CD4-positive, alpha-beta T cell treated with Interferon alpha-2 for 1 hour (primary cell): ENCODE measurements around the gene TMEM240.
A peak's percentile ranks its signal among the peaks of the same experiment; 100 is the strongest.
"Not testable (repeated sequence)": the region's sequence is repeated elsewhere in the genome, so short reads cannot be mapped to it uniquely, and the experiment has no call there.

Source experiments
- DNase-seq, 2 donors: peaks; one replicate each; pipeline ENCODE4 v3.0.0-alpha.2; 2020 to 2022

Gene TMEM240

DNA sequence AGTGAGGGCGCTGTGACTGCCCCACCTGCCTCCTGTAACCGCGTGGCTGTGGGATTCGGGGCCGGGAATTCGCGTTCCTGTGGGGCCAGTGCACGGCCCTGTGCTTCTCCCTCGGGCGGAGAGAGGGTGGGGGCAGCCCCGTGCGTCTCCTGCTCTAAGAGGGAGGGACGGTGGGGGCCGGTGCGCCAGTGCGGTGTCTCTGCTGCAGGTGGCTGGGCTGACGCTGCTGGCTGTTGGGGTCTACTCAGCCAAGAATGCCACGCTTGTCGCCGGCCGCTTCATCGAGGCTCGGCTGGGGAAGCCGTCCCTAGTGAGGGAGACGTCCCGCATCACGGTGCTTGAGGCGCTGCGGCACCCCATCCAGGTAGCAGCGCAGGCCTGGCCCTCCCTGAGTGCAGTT lies 17.9 kb downstream of the TMEM240 start:
- DNase-seq, result not testable (repeated sequence)

DNA sequence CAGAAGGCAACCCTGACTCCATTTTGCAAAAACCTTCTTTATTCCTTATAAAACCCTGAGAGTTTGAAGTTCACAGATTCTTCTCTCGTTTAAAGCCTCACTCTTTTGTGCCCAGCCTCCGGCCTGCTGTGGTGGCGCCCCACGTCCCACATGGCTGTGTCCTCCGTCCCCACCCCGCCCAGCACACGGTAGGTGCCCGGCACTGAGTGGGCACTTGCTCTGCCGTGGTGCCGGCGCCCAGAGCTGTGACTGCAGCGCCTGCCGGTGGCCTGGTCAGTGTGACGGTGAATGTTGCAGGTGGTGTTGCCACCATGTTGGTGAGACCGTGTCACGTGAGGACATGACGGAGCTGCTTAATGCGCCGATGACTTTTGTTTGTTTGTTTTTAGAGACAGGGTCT lies 19.1 kb downstream of the TMEM240 start:
- DNase-seq, result no peak

DNA sequence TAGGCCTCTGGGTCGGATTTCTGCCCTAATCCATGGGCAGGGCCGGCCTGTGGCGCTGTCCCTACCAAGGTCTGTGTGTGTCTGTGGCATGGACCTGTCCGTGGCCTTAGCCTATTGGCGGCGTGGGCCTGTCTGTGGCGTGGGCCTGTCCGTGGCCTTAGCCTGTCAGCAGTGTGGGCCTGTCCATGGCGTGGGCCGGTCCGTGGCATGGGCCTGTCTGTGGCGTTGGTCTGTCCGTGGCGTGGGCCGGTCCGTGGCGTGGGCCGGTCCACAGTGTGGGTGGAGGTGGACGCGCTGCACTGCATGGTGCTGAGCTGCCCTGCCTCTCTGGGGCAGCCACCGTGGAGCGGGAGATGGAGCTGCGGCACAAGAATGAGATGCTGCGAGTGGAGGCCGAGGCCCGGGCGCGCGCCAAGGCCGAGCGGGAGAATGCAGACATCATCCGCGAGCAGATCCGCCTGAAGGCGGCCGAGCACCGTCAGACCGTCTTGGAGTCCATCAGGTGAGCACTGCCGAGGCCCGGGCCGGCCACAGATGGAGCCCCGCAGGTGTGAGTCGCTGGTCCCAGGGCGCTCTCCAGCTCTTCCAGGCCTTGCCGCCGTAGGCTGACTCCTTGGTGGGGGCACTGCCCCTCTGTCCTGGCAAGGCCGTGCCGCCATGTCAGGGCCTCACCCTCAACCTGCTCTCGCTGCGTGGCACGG lies 20.5 kb downstream of the TMEM240 start:
- DNase-seq, result not testable (repeated sequence)

DNA sequence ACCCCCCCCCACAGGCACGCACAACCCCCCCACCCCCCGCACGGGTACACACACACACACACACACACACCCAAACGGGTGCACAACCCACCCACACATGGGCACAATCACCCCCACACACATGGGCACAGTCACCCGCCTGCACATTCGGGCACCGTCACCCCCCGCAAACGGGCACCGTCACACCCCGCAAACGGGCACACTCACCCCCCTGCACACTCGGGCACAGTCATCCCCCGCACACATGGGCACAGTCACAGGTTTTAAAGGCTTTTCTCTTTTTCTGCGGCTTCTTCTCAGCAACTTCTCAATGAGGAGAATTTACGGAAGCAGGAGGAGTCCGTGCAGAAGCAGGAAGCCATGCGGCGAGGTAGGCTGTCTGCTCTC lies 21.8 kb downstream of the TMEM240 start:
- DNase-seq, result not testable (repeated sequence)

DNA sequence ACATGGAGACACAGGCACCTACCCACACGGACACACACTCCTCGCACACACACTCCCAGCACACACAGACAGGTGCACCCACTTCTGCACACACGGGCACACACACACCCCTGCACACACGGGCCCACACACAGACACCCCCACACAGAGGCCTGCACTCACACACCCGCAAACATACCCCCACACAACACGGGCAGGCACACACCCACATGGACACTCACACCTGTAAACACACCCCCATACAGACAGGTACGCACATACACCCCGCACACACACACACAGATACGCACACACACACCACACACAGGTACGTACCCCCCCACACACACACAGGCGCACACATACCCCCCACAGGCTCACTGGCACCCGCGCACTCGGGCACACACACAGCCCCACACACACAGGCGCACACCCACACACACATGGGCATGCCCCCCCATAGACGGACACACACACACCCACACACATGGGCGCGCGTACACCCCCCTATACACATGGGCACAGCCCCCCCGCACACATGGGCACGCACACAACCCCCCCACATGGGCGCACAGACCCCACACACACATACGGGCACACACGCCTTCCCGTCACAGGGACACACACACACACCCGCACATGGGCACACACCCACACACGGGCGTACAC lies 22.3 kb downstream of the TMEM240 start:
- no peak for DNase-seq

DNA sequence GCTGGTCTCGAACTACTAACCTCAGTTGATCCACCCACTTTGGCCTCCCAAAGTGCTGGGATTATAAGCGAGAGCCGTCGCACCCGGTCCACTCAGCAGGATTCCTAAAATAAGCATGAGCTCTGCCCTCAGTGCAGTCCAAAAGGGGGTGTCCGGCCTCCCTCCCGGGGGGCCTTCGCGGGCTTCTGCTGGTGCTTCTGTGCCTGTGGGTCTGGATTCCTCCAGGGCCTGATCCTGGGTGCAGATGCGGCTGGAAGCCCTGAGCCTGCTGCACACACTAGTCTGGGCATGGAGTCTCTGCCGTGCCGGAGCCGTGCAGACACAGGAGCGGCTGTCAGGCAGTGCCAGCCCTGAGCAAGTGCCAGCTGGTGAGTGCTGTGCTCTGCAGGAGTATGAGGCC lies 23.5 kb downstream of the TMEM240 start:
- DNase-seq, result not testable (repeated sequence)

DNA sequence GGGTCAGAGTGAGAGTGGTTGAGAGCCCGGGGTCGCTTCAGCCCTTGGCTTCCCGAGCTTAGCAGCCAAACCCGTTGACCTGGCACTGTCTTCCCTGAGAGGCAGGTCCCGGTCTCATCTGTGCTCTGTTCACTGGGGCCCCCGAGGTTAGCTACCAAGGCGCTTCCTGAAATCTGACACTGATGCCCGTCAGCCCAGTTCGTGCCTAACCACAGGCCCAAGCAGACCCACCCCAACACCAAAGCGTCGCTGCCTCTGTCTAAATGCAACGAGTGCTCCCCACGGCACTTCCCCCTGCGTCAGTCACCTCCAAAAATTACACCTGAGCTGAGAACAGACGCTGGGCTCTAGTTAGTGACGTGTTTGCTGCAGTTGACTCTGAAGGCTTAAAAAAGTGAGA lies 26.0 kb downstream of the TMEM240 start:
- DNase-seq, result peak in 1 of 2 donors; percentile 41

DNA sequence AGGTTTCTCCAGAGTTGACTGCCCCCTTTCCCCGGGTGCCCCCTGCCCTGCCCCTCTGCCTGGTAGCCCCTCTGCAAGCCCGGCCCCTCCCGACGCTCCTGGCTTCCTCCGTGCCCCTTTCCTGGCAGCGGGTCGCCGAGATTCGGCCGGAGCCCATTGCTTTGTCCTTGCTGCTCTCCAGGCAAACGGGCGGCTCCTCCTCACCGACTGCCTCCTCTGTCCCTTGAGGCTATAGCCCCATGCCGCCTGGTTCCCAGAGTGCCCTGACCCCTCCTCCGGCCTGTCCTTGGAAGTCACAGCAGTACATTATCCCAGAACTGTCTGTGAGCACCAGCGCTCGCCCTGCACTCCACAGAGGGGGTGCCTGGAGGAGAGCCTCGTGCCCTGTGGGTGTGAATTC lies 26.7 kb downstream of the TMEM240 start:
- DNase-seq, result not testable (repeated sequence)

DNA sequence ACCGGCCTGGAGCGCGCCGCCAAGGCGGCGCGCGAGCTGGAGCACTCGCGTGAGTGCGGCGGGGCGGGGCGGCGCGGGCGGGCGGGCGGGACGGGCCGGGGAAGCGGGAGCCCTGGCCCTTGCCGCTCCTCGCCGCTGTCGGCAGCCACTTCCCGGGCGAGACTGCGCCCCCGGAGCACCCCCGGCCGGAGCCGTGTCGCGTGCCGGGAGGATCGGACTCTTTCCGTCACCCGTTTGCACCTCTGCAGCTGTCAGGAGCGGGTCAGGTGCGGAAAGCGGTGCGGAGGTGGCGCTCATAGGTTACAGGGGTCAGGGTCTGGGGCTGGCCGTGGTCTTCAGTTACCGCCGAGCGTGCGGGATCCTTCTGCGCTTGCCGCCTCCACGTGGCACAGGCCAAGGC lies 28.0 kb downstream of the TMEM240 start:
- DNase-seq, result peak in 1 of 2 donors; percentile 23

DNA sequence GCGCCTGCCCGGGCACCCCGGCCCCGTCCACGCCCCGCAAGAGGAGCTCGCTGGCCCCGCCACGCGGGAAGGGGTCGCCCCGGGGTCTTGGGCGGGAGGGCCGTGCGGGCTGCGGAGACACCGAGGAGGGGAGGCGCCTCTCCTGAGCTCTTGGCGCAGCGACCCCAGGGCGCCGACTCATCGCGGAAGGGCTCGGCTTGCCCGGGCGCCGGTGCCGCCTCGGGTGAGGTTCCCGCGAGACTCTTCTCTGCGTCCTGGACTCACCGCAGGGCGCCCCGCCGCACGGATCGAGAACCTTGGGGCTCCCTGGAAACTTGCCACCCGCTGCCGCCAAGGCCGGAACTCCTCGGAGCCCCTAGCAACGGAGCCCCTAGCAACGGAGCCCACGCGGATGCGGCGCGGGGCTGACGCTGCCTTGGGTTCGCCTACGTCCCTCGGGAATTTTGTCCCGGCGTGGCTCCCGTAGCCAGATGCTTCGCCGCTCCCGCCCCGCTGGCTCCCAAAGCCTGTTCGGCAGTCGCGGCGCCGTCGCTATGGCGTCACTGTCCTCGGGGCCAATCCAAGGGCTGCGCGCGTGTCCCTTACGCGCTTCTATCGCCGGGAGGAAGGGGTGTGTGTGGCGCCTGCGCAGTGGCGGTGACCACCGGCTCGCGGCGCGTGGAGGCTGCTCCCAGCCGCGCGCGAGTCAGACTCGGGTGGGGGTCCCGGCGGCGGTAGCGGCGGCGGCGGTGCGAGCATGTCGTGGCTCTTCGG lies 28.7 kb downstream of the TMEM240 start, which contains the start of gene ATAD3A:
ATAD3A (plus strand) TSS at position 630 of the 753 bp plus-strand sequence; CDS start at position 737, 107 bp downstream.
- peak; percentile 95 to 97 for DNase-seq

DNA sequence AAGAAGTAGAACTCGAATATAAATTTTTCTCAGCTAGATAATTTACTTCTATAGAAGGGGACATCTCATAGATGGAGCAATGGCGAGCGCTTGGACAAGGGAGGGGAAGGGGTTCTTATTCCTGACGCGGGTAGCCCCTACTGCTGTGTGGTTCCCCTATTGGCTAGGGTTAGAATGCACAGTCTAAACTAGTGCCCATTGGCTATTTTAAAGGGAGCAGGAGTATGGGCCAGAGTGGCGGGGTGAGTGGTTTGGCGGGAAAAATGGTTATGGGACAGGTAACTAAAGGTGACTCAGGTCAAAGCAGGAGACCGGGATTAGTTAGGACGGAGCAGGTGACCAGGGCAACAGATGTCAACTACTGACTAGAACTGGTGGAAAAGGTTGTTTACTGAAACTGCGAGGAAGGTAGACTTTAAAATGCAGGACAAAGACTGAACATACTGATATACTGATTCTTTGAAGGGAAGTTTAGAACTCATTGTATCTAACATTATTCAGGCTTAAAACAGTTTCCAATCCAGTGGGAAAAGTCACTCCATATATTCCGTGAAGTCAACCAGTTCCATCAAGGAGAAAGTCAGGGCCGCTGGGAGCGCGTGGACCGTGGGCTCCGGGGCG lies 29.4 kb downstream of the TMEM240 start:
- DNase-seq, result peak in 1 of 2 donors; percentile 19

DNA sequence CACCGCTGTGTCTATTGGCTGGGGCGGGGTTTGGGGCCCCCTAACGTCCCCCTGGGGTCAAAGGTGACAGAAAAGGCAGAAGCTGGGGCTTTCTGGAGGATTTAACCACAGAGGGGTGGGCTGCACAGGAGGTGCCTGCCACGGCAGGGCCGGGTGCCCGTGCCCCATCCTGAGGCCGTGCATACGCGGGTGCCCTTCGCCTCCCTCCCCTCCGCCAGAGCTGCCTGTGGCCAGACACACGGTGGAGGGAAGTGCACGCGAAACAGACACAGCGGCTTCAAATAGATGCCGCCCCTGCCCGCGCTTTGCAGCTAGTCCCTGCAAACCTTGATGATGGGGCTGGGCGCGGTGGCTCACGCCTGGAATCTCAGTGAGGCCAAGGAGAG lies 31.0 kb downstream of the TMEM240 start:
- DNase-seq, result not testable (repeated sequence)

DNA sequence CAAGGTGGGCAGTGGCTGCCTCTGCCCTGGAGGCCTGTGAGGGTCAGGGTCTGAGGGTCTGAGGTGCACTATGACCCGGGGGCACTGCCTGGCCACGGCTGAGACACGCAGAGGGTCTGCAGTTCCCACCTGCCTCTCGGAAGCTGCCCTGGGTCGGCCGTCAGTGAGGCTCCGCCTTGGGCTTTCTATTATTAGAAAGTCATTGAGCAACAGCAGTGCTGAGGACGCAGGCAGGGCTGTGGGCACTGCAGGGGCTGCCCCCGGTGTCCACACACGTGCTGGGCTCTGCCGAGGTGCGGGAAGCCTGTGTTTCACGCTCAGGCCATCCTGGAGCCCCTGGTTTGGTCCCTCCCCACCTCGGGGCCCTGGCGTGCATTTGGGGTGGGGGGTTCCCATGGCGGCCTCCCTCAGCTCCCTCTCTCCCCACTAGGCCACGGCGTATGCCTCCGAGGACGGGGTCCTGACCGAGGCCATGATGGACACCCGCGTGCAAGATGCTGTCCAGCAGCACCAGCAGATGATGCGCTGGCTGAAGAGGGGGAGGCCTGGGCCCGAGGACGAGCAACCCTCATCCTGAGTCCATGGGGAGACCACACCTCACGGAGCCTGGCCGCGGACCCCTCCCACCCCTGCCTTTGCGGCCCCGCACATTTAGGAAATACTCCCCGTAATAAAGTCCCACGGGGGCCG lies 31.5 kb downstream of the TMEM240 start:
- not testable (repeated sequence) for DNase-seq

DNA sequence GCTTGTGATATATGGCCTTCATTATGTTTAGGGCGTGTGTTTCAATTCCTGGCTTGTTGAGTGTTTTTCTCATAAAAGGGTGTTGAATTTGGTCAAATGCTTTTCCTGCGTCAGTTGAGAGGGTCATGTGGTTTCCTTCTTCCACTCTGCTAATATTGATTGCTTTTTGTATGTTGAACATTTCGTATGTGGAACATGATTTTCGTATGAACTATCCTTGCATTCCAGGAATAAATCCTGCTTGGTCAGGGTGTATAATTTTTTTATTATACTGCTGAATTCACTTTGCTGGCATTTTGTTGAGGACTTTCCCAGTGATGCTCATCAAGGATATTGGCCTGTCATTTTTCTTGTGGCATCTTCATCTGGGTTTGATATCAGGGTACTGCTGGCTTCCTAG lies 33.1 kb downstream of the TMEM240 start:
- no peak for DNase-seq

DNA sequence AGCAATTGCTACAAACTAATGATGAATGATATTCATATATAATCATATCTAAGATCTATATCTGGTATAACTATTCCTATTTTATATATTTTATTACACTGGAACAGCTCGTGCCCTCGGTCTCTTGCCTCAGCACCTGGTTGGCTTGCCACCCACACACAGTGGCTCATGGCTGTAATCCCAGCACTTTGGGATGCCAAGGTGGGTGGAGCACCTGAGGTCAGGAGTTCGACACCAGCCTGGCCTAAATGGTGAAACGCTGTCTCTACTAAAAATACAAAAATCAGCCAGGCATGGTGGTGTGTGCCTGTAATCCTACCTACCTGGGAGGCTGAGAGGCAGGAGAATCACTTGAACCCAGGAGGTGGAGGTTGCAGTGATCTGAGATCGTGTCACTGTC lies 34.6 kb downstream of the TMEM240 start:
- not testable (repeated sequence) for DNase-seq

DNA sequence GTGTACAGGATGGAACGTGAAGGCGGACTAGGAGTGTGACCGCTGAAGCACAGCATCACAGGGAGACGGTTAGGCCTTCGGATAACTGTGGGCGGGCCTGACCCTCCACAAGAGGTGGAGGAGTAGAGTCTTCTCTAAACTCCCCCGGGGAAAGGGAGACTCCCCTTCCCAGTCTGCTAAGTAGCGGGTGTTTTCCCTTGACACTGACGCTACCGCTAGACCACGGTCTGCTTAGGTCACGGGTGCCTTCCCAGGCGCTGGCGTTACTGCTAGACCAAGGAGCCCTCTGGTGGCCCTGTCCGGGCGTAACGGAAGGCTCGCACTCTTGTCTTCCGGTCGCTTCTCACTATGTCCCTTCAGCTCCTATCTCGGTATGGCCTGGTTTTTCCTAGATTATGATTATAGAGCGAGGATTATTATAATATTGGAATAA lies 35.0 kb downstream of the TMEM240 start:
- peak; percentile 47 to 57 for DNase-seq

DNA sequence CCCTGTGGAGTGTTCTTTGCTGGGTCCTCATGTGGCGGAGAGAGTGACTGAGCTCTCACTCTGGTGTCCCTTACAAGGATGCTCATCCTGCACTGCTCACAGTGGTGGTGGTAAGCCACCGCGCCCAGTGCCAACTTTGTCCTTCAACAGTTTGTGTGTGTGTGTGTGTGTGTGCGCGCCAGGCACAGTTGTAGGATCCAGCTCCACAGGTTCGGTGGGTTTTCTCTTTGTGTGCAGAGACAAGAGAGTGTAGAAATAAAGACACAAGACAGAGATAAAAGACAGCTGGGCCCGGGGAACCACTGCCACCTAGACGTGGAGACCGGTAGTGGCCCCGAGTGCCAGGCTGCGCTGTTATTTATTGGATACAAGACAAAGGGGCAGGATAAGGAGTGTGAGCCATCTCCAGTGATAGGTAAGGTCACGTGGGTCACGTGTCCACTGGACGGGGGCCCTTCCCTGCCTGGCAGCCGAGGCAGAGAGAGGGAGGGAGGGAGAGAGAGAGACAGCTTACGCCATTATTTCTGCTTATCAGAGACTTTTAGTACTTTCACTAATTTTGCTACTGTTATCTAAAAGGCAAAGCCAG lies 35.6 kb downstream of the TMEM240 start:
- peak; percentile 74 to 85 for DNase-seq

DNA sequence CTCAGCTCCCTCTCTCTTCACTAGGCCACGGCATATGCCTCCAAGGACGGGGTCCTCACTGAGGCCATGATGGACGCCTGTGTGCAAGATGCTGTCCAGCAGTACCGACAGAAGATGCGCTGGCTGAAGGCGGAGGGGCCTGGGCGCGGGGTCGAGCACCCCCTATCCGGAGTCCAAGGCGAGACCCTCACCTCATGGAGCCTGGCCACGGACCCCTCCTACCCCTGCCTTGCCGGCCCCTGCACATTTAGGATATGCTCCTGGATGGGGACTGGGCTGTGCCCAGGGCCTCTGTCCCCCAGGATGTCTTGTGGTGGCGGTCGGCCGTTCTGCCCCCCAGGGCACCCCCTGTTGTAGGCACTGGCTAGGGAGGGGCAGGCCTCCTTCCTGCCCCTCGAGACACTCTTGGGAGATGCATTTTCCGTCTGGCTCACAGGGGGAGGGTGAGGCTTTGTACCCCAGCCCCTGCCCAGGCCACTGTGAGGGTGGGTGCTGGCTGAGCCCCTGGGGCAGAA lies 44.9 kb downstream of the TMEM240 start:
- not testable (repeated sequence) for DNase-seq

DNA sequence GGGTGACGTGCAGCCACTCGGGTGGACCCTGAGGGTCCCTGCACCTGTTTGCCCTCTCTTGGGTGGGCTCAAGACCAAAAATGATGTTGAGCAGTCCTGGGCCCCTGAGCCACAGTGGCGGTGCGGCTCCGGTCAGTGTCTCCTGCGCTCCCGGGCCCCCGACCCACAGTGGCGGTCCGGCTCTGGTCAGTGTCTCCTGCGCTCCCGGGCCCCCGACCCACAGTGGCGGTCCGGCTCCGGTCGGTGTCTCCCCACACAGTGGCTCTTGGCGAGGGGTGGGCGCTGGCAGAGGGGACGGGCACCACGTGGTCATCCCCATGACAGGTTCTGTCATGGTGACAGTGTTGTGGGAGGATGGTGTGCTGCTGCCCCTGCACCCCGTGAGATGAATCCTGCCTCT lies 46.1 kb downstream of the TMEM240 start:
- not testable (repeated sequence) for DNase-seq

DNA sequence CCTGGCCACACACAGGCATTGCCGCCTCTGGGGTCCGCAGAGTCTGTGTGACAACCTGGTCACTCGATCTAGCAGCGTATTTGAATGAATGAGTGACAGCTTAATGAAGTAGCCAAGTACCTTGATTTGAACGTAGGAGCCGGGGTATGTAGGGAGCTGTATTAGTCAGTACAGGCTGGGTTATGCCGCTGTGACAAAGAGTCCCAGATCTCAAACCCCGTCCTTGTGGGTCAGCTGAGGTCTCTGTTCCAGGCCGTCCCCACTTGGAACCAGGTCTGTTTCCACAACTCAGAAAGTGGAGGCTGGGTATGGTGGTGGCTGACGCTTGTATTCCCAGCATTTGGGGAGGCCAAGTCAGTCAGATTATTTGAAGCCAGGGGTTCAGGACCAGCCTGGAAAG lies 48.8 kb downstream of the TMEM240 start:
- no peak for DNase-seq

DNA sequence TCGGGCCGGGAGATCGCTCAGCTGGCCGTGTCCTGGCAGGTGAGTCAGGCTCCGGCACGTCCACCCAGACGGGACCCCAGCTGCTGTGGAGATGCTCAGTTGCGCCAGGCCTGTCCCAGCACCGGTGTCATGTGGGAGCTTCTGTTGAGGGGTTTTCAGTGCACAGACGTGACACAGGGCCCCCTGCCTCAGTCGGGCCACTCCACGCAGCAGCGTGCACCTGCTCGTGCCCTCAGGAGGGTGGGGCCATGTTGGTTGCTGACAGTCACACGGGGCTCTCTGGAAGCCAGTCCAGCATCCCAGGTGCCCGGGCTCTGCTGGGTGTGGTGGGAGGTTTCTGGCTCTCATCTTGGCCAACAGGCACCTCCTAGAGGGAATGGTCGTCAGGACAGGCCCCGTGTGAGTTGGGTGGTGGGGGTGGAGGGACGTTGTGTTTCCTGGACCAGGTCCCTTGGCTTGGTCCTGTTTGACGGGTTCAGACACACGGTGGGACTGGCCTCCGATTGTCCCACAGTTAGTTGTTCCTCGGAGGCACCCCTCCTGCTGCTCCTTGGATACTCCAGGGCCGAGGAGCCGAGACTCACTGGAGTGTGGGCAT lies 49.7 kb downstream of the TMEM240 start:
- no peak for DNase-seq

DNA sequence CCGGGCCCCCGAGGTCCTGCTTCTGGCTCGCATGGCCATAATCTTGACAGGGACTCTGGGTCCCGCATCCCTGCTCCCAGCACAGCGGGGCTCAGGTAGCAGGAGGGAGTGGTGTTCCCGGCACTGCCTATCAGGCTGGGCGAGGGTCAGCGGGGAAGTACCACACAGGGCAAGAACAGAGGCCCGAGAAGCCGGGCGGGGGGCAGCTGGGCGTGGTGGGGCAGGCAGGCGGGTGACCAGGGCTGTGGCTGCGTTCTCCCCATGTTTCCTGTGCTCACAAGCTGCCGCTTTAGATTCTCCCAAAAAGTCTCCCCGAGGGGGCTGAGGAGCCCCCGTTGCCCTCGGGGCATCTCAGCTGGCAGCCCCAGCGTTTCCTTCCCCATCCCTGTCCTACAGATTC lies 50.6 kb downstream of the TMEM240 start:
- no peak for DNase-seq
